Ramos (cell line): ENCODE data around the gene CDK14.
"Not testable (repeated sequence)": the region's sequence is repeated elsewhere in the genome, so short reads cannot be mapped to it uniquely, and the experiment has no call there.

Experiments
- in situ Hi-C: fragments of 300-500 bp; cut with MboI; formaldehyde crosslinking; loops from one replicate; pipeline ENCODE4 v1.14.3; 2022; ENCODE audit warnings: low sequenced_read_pairs; ENCODE audit not compliant: unreplicated experiment

Gene CDK14

DNA sequence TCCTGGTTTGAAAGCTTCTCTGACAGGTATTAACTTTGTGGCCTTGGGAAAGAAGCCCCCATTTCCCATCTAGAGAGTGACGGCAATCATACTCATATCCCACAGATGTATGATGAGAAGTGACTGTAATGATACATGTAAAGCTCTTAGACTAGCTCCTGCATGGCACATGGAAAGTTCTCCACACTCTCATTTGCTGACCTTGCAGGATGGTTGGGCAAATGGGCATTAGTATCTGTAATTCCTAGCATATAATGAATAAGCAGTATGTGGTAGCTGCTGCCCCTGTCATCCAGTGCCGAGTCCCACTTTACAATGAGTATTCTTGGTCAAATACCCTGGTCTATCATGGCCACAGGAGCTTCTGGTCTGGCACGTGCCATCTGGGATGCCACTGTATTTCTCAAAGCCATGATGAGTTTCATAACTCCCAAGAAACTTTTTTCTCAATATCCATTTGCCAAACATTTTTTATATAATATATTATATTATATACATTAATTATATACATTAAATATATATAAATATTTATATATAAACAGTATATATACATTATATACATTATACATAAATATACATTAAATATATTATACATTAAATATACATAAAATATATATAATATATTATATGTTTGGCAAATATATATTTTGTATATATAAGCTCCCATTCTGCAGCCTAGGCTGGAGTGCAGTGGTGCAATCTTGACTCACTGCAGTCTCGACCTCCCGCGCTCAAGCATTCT, 561.6 kb downstream of the CDK14 start:
- in situ Hi-C loops = no loop called here

- in situ Hi-C loops = no loop called here
These were observed 566.3 kb downstream of the CDK14 start for GRCh38 chr7:91162436-91162835.

DNA sequence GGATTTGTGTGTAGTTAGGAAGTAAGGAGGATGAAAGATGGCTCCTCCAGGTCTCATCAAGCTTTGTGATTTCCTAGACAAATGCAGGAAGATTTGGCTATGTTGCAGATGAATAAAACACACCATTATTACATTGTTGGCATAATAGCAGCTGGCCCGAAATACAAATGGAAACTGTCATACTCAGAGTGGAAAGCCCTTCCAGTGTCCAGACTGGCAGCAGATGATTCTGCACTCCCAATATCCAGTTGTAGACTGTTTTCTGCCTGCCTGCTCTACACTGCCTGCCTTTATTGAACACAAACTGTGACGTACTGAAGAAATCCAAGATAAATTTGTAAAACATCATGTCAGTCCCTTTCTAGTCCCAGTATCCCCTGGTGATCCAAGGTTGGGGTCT, 568.4 kb downstream of the CDK14 start:
- in situ Hi-C loops = no loop called here

DNA sequence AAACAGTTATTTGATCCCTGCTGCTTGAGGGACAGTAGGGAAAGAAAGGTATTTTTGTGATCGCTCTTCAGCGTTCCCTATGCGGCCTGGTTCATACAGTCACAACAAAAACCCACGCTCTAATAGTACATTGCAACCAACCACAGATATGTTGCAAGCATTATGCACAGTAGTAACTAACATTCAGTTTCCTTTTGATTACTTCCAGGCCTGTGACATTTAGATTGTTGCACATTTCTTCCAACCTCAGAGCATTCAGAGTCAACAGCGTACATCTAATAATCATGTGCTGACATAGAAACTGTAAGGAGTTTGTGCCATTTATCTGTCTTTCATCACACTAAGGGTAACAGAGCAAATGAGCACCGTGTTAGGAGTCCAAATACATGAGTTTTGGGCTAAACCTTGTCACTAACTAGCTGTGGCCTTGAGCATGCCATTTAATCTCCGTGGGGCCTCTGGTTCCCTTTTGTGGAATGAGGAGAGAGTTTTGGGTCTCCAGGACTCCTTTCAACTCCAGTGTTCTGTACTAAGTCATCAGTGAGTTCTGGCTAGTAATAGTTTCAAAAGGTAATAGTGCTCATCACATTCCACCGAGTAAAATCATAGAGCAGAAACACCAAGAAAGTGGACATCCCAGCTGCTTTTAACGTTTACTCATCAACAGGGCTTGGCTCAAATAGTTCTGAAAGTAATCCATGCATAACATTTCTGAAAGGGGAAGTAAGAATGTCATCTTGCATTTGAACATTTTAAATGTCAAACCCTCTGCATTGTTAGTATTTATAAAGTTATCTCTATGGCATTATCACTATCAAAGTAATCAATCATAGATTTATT, 569.1 kb downstream of the CDK14 start:
- in situ Hi-C loops = no loop called here

DNA sequence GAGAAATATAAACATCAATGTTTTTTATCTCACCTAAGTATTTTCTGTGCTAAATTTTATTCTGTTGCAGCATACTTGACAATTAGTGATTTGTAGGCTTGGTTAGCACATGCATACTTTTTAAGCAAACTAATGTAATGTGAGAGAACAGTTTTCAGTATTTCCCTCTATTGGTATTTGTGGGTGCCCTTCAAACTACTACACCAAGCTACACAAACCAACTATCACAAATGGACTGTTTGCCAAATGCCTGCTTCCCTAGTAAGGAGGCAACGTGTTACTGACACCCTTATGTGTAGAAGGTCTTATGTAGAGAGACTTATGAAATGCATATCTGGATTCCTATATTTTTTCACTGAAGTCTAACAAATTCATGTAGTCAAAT, 569.7 kb downstream of the CDK14 start:
- in situ Hi-C loops = no loop called here

- in situ Hi-C loops = no loop called here
These were observed 573.0 kb downstream of the CDK14 start for GRCh38 chr7:91168871-91169829.

- in situ Hi-C loops = no loop called here
These were observed 573.7 kb downstream of the CDK14 start for GRCh38 chr7:91169830-91170191.

- in situ Hi-C loops = not testable (repeated sequence)
These were observed 577.1 kb downstream of the CDK14 start for GRCh38 chr7:91173265-91173664.

DNA sequence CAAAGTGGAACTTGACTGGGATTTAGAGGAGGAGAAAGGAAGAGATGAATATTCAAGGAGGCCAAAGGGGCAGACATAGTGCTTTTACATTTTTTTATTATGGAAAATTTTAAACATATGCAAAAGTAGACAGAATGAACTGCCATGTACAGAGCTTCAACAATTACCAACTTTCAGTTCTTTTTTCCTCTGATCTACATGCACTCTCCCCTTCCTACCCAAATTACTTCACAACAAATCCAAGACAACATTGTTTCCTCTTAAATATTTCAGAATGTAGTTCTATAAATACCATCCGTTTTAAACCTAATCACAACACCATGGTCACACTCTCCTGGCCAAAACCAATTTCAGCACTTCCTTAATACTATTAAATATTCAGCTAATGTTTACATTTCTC, 584.6 kb downstream of the CDK14 start:
- in situ Hi-C loops = no loop called here

DNA sequence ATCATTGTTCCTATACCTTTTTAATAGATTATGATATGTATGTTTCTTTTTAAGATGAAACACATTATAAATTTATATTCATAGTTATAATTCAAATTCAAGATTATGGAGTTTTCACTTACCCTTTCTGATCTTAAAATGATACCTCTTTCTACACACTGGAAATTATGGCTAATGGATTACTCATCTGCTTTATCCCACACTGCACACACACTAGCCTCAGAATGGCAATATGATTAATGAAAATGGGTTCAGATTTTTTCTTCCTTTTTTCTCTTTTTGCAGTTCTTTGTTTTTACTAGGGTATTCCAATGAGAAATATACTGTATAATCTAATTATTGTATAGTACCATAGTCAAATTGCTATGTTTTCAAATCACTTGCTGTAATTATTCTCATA, 585.8 kb downstream of the CDK14 start:
- in situ Hi-C loops = no loop called here

DNA sequence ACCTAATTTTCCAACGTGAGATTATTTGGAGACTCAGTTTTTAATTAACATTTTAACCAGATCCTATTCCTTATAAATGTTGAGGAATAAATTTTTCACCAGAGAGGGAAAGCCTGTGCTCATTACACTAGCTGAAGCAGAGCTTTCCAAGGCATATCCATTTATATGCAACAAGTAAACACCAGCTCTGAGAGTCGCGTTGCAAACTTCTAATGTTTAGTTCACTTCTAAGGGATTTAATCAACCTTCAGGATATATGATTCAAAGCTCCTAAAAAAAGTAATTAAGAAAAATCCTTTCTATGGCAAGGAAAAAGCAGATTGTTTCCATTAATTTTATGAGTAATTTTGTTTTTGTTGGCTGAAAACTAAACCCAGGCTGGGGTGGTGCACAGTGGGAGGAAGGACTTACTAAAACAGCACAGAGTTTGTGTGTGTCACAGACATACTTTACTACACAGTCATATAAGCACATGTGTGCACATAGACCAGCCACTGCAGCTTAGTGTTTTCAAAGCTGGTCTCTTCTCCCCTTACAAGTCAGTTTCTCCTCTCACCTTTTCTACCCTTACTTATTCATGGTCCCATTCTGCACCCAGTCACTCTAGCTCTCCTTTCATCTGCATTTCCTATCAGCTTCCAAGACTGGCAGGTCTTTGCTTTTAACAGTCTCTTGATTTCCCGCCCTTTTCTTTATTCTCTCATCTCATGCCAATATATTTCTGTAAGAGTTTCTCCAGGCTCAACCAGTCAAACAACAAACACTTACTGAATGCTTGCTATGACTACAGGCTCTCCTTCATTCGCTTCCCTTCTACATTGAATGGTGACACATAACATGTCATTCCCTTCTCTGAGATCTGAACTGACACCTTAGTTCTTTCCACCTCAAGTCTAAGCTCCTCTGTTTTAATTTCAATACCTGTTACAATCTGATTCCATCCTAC, 587.0 kb downstream of the CDK14 start:
- in situ Hi-C loops = no loop called here

DNA sequence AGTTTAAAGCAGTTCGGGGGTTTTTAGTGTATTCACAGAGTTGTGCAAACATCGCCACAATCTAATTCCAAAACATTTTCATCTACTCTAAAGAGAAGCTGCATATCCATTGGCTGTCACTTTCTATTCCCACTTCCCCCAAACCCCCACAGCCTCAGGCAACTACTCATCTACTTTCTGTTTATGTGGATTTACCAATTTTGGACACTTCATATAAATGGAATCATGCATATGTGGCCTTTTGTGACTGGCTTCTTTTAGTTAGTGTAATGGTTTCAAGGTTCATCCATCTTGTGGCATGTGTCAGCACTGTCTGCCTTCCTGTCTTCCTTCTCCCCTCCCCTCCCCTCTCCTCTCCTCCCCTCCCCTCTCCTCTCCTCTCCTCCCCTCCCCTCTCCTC, 589.6 kb downstream of the CDK14 start:
- in situ Hi-C loops = no loop called here

DNA sequence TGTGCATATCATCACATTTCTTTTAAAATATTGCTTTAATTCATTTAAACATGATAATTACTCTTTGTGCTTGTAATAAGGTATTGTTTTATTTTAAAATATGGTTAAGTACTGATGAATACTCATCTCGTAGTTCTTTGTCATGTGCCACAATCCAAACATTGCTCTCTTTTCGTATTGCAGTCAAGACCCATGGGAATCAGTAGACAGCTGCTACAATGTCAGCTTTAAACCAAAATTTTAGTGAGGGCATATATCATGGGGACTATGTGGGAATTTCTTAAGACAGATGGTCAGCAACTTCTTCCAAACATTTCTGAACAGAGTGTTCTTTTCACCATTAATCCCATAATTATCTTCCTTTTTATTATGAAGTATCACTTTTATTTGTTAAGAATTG, 590.9 kb downstream of the CDK14 start:
- in situ Hi-C loops = no loop called here

- in situ Hi-C loops = no loop called here
These were observed 595.6 kb downstream of the CDK14 start for GRCh38 chr7:91191771-91192170.

DNA sequence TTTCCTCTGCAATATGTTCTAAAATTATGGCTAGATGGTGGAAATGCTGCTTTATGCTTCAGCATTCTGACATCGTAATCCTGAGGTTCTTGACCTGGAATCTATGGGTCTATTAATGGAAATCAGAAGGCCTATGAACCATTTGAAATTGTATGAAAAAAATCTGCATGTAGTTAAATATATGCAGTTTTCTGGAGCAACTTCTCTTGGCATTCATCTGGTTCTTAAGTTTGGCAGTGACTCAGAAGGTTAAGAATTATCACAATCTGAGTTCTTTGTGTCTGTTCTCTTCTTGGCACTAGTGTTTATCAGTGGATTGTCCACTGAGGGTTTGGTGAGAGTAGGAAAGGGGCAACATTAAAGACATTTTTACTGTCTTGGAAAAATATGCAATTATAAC, 597.0 kb downstream of the CDK14 start:
- in situ Hi-C loops = no loop called here

GRCh38 chr7:91194841-91195240, 598.7 kb downstream of the CDK14 start:
- in situ Hi-C loops = no loop called here

DNA sequence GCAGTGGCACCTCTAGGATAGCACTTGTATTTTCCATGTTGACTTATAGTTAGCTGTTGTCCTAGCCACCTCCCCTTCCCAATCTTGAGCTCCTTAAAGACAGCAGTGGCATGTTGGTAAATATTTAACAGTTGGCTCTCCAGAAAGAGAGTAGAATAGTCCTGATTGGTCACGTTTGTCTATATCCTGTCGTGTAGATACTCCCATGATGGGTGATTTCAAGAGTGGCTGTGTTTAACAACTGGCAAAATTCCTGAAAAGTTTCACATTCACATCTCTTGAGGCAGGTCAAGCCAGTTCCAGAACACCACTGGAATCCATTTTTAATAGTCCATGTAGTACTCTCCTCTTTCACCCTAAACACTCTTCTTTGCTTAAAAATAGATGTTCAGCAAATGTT, 599.9 kb downstream of the CDK14 start:
- in situ Hi-C loops = no loop called here

- in situ Hi-C loops = no loop called here
These were observed 602.2 kb downstream of the CDK14 start for GRCh38 chr7:91198371-91198770.

- in situ Hi-C loops = no loop called here
These were observed 603.5 kb downstream of the CDK14 start for GRCh38 chr7:91199601-91200000.
